Psoas muscle (tissue), 8 donors: ENCODE measurements around the gene NTRK2. TPM values are rescaled to one million over a fixed set of nuclear protein-coding genes. Genes with fewer than 3 reads are reported as not detected.

ENCODE experiments used
- ATAC-seq, 4 donors: fragments of 200-7000 bp; cut with Tn5 transposase; one replicate each; pipeline ENCODE4 v1.9.1; 2020; ENCODE audit warnings: moderate library complexity in 3 of 4, mild to moderate bottlenecking in 2 of 4
- DNase-seq, 2 donors: peaks; one replicate each; pipeline ENCODE4 v3.0.0-alpha.2; 2020
- H3K27ac ChIP-seq: fragments of 200-600 bp; one replicate; pipeline ENCODE4 v1.8.0; 2022
- H3K27me3 ChIP-seq, 3 donors: fragments of 200-600 bp in 1 of 3; one replicate each; pipeline versions ENCODE4 v1.6.1 to v1.8.0; 2013 to 2022; ENCODE audit warnings: low read length in 2 of 3, mild to moderate bottlenecking in 2 of 3, moderate library complexity in 1 of 3; ENCODE audit not compliant: insufficient read depth in 3 of 3
- H3K36me3 ChIP-seq, 2 donors: fragments of 200-600 bp in 1 of 2; one replicate each; pipeline versions ENCODE4 v1.6.1 to v1.8.0; 2013 to 2022; ENCODE audit warnings: low read depth in 1 of 2, mild to moderate bottlenecking in 1 of 2, moderate library complexity in 1 of 2; ENCODE audit not compliant: insufficient read depth in 1 of 2
- H3K4me1 ChIP-seq: fragments of 200-600 bp; one replicate; pipeline ENCODE4 v1.8.0; 2022
- H3K4me3 ChIP-seq: fragments of 200-600 bp; one replicate; pipeline ENCODE4 v1.8.0; 2022; ENCODE audit warnings: mild to moderate bottlenecking
- H3K9me3 ChIP-seq: fragments of 200-600 bp; one replicate; pipeline ENCODE4 v1.8.0; 2022
- WGBS, 3 donors: extraction: QIAGEN DNeasy Blood & Tissue Kit; methylation state at CpG; one replicate each; pipeline versions ENCODE4 v1.1.6 to v1.1.7; 2013; 5-methylcytosine and 5-hydroxymethylcytosine counted together
- intact Hi-C, 2 donors: fragments of 100-400 bp; cut with DNase I; formaldehyde crosslinking; loops; one replicate each; pipeline versions ENCODE4 v1.11.0 to v1.14.2; 2022
- polyA plus RNA-seq, 3 donors: library from polyadenylated mRNA; stranded (reverse); fragments of 200-250 nt; gene quantifications; one replicate each; pipeline ENCODE4 v1.2.3, GENCODE V29; 2013
- total RNA-seq, 4 donors: library from RNA; stranded (reverse); fragmentation: NEBNext Ultra II Directional in 2 of 4; extraction: Animal tissue kit (Norgen Biotek cat#: 25700) in 2 of 4; gene quantifications; one replicate each; pipeline versions ENCODE4 v1.2.1 to v1.2.4, GENCODE V29; 2021 to 2023
- TF ChIP-seq, protein P1 (sequence below): fragments of 200-600 bp; IDR thresholded peaks from one replicate; pipeline ENCODE4 v1.8.0; 2022; ENCODE audit warnings: antibody characterized with exemption
- donor health status: healthy with polysubstance abuse.
- donor health status: DM: no; HTN: no; CAD: no; lungs with moderate emphysema.
- donor health status: Bipolar disorder and iron deficiency.
- donor health status: healthy.
- donor health status: DM: yes; HTN: yes; CAD: no.
- donor health status: DM: no; HTN: no; CAD: no.
- donor health status: DM: no; HTN: no; CAD: no.
- donor health status: DM: yes; HTN: yes; CAD: no.

Gene NTRK2
- total and polyA plus RNA-seq, 7 donors = 0.46 to 3.6 (median 1.4) TPM

GRCh38 chr9:84871983-84872382 is 202.5 kb downstream of the NTRK2 start:
- Histone ChIP-seq H3K36me3 (no peaks in the 10 kb centered on the region), H3K9me3 (no peaks in the 10 kb centered on the region), H3K27ac (no peak overlapping the region), H3K4me1 (no peaks in the 10 kb centered on the region), H3K4me3 (no peak overlapping the region), H3K27me3 (no peaks in the 10 kb centered on the region)
- WGBS, 3 donors = 84 to 92% (median 89%) methylated on average over 4 of the region's 4 CpGs
- TF ChIP-seq, protein P1, sequence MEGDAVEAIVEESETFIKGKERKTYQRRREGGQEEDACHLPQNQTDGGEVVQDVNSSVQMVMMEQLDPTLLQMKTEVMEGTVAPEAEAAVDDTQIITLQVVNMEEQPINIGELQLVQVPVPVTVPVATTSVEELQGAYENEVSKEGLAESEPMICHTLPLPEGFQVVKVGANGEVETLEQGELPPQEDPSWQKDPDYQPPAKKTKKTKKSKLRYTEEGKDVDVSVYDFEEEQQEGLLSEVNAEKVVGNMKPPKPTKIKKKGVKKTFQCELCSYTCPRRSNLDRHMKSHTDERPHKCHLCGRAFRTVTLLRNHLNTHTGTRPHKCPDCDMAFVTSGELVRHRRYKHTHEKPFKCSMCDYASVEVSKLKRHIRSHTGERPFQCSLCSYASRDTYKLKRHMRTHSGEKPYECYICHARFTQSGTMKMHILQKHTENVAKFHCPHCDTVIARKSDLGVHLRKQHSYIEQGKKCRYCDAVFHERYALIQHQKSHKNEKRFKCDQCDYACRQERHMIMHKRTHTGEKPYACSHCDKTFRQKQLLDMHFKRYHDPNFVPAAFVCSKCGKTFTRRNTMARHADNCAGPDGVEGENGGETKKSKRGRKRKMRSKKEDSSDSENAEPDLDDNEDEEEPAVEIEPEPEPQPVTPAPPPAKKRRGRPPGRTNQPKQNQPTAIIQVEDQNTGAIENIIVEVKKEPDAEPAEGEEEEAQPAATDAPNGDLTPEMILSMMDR = no peak
- DNase-seq (no peak), ATAC-seq (no peak)
- intact Hi-C loops = no loop called here

DNA sequence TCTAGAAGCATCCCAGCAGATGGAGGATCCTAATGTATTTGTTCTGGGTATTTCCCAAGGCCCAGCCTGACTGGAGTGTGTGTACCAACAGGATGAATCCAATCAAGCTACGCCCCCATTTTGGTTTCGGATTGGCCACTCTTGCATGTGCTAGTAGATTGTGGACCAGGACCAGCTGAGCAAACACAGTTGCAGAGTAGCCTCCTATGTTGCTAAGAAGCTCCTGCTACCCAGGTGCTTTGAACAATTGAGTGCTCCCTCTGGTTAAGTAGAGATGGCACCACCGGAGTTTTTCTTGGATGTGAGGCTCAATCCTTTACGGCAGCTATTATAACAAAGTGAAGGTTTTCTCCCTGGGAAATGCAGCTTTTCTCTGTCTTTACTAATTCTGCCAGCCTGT is 204.5 kb downstream of the NTRK2 start:
- TF ChIP-seq, protein P1 = no peak
- H3K27ac ChIP-seq = no peak overlapping the region
- 94 to 98% (median 95%) methylated on average over 4 of the region's 4 CpGs for WGBS, 3 donors
- intact Hi-C loops = no loop called here
- H3K9me3 ChIP-seq = no peaks in the 10 kb centered on the region
- H3K4me1 ChIP-seq = no peaks in the 10 kb centered on the region
- no peaks in the 10 kb centered on the region for H3K27me3 ChIP-seq
- no peak for DNase-seq
- H3K4me3 ChIP-seq = no peak overlapping the region
- ATAC-seq = no peak
- H3K36me3 ChIP-seq = no peaks in the 10 kb centered on the region

- no peaks in the 10 kb centered on the region for H3K36me3 ChIP-seq
These were observed 205.1 kb downstream of the NTRK2 start for GRCh38 chr9:84874596-84874995.

GRCh38 chr9:84875193-84875592 is 205.7 kb downstream of the NTRK2 start:
- H3K36me3 ChIP-seq = no peaks in the 10 kb centered on the region

More at GRCh38 chr9:84874596-84874995, 205.1 kb downstream of the NTRK2 start:
- no peak for ATAC-seq
- no peak for DNase-seq
- intact Hi-C loops = no loop called here
- WGBS, 3 donors = 25 to 36% (median 28%) methylated on average over 2 of the region's 2 CpGs
- H3K4me3 ChIP-seq = no peak overlapping the region
- H3K4me1 ChIP-seq = no peaks in the 10 kb centered on the region
- H3K27me3 ChIP-seq = no peaks in the 10 kb centered on the region
- no peak overlapping the region for H3K27ac ChIP-seq
- TF ChIP-seq, protein P1 = no peak
- H3K9me3 ChIP-seq = no peaks in the 10 kb centered on the region

GRCh38 chr9:84879631-84880030 is 210.1 kb downstream of the NTRK2 start:
- TF ChIP-seq, protein P1 = no peak
- Histone ChIP-seq H3K36me3 (no peaks in the 10 kb centered on the region), H3K9me3 (no peaks in the 10 kb centered on the region), H3K4me1 (no peaks in the 10 kb centered on the region), H3K4me3 (no peak overlapping the region), H3K27ac (no peak overlapping the region), H3K27me3 (no peaks in the 10 kb centered on the region)
- 86 to 97% (median 93%) methylated on average over 1 of the region's 1 CpG for WGBS, 3 donors
- intact Hi-C loops = no loop called here
- ATAC-seq (no peak), DNase-seq (no peak)

More at GRCh38 chr9:84875193-84875592, 205.7 kb downstream of the NTRK2 start:
- H3K27ac ChIP-seq = no peak overlapping the region
- 78 to 80% (median 80%) methylated on average over 4 of the region's 4 CpGs for WGBS, 3 donors
- no peaks in the 10 kb centered on the region for H3K4me1 ChIP-seq
- no peak for ATAC-seq
- no peak for DNase-seq
- TF ChIP-seq, protein P1 = no peak
- no peaks in the 10 kb centered on the region for H3K27me3 ChIP-seq
- intact Hi-C loops = no loop called here
- no peaks in the 10 kb centered on the region for H3K9me3 ChIP-seq
- no peak overlapping the region for H3K4me3 ChIP-seq
